GM19324 (cell line): Measurements from ENCODE around the gene MFSD12.
"Not testable (repeated sequence)": the region's sequence is repeated elsewhere in the genome, so short reads cannot be mapped to it uniquely, and the experiment has no call there.

Source experiments
- ATAC-seq: cut with Tn5 transposase; IDR thresholded peaks from one replicate; pipeline ENCODE4 v1.9.1; 2021; ENCODE audit warnings: mild to moderate bottlenecking, moderate library complexity; ENCODE audit not compliant: unreplicated experiment, low FRiP score

Gene MFSD12

DNA sequence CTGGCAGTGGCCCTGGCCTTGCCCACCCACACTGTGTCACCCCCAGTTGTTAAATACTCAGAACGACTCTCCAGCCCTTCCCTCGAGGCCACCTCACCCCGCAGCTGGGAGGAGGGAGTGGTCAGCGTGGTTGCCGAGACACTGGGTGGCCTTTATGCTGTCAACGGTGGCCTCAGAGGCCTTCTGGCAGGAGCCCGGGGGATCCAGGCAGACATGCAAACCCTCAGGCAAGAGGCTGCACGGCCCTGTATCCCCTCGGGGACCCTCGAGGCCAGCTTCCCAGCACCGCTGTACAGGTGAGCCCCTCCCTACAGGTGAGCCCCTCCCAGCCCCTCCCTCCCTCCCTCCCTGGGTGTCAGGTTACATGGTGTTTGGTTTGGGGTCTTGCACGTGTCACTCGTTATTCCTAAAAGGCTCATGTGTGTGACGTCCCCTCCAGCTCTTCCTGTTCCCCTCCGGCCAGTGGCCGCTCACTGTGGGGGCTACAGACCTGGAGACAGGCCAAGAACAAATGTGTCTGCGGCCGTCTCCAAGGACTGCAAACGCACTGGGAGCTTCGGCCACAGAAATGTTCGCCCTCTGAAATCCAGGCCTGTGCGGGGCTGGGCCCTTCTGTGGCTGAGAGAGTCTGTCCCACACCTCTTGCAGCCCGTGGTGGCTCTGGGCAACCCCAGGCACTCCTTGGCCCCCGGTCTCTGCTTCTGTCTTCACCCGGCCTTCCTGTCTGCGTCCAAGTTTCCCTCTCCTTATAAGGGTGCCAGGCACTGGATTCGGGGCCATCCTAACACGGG is 18.2 kb downstream of the MFSD12 start, which contains the start of gene TEKTIP1:
Gene TEKTIP1 (plus strand): TSS at position 210 of the 791 bp plus-strand sequence. CDS start 4 bp downstream, at position 214.
- no peak for ATAC-seq

DNA sequence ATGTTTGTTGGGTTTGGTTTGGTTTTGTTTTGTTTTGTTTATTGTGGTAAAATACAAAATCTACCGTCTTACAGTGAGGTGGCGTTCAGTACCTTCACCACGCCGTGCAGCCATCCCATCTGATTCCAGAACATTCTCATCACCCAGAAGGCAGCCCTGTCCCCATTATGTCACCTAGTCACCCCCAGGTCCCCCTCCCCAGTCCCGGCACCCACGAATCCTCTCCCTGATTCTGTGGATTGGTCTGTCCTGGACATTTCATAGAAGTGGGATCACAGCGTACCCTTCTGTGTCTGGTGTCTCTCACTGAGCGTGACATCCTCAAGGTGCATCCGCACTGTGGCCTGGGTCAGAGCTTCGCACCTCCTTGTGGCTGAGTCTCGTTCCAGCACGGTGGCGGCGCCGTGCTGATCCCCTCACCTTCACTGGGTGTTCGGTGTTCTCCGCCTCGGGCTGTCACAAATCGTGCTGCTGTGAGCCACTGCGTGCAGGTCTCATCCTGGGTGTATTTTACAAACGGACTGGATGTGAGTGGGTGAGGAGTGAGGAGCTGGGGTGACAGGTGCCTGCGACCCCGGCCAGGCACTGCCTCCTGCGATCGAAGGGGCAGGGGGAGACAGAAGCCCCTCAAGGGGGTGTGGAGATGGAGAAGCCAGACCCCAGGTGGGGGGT is 19.0 kb downstream of the MFSD12 start:
- ATAC-seq, result no peak

DNA sequence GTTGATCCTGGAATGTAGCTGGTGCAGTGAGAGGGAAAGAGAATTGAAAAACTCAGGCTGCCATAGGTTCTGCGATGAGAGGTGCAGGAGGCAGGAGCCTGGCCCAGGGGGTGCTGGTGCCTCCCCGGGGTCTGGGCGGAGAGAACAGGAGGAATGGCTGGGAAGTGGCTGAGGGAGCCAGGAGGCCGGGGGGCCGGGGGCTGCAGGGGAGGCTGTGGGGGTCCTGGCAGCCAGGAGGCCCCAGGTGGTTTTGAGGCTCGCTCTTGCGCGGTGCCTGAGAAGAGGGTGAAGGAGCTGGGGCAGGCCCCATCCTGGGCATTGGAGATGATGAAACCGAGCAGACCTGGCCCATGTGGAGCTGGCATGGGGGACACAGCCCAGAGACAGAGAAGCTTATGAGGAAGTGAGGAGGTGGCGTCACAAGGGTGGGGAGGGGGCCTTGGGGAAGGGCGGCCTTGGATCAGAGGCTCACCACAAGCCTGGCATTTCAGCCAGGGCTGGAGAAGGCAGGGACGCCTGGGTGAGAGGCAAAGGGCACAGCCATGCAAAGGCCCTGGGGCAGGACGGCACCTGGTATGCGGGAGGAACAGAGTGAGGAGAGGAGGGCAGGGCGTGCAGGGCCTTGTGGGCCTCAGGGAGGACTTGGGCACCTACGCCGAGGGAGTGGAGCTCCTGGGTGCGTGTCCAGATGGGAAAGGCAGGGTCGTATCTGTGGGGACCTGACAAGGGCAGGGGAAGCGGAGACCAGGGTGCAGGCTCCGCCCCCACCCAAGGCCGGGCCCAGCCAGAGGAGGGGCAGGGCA is 19.7 kb downstream of the MFSD12 start:
- ATAC-seq, result no peak

DNA sequence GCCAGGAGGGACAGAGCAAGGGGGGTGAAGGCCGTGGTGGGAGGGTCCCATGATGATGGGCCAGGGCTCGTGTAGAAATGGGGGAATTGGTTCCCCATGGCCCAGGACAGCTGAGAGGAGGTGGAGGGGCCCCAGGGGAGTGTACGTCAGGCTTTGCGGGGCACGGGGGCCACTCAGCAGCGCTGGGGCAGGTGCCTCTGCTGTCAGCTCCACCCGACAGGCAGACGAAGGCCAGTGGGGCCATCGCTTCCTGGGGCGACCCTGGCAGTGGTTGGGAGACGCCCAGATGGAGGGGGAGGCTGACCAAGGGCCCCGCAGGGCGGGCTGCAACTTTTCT is 20.3 kb downstream of the MFSD12 start:
- no peak for ATAC-seq

DNA sequence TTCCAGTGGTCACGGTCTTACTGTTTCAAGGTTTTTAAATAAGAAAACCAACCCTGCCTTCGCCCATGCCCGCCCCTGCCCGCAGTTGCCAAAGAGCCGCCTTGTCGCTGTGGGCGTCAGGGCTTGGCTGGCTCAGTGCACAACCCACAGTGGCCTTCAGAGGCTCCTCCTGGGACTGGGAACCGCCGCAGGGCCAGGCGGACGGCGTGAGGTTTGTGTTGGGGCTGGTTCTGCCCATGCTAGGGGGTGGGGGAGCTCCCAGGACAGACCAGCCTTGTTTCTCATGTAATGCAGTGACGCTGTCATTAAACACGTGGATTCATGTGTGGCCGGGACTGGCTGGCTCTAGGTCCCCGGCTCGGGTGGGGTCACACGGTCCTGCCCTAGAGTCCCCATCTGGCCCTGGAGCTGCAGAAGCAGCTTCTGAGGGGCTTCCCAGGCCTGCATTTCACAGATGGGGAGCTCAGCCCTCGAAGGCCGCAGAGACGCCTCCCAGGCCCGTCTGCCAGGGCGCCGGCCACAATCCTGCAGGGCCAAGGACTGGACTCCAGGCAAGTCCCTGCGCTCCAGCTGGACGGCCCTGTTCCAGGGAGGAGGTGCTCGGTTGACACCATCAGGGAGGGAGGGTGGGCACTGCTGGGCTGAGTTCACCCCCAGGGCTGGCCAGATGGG is 20.8 kb downstream of the MFSD12 start:
- ATAC-seq, result no peak

DNA sequence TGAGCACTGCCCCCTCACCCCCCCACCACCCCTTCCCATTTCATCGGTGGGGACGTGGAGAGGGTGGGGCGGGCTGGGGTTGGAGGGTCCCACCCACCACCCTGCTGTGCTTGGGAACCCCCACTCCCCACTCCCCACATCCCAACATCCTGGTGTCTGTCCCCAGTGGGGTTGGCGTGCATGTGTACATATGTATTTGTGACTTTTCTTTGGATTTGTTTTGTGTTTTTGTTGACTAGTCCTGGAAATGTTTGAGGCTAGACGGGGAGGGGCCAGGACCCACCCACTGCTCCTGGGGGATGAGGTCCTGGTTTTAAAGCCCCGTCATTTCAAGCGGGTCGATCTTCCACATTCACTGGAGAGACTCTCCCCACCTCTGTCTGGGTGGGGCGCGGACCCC is 21.4 kb downstream of the MFSD12 start:
- ATAC-seq, result no peak

DNA sequence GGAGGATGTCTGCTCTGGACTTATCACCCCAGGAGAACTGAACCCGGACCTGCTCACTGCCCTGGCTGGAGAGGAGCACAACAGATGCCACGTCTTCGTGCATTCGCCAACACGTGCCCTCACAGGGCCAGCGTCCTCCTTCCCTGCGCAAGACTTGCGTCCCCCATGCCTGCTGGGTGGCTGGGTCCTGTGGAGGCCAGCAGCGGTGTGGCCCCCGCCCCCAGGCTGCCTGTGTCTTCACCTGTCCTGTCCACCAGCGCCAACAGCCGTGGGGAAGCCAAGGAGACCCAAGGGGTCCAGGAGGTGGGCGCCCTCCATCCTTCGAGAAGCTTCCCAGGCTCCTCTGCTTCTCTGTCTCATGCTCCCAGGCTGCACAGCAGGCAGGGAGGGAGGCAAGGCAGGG is 21.8 kb downstream of the MFSD12 start:
- ATAC-seq, result no peak

DNA sequence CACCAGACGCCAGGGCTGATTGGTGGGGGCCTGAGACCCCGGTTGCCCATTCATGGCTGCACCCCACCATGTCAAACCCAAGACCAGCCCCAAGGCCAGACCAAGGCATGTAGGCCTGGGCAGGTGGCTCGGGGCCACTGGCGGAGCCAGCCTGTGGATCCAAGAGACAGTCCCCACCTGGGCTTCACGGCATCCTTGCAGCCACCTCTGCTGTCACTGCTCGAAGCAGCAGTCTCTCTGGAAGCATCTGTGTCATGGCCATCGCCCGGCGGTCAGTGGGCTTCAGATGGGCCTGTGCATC is 22.2 kb downstream of the MFSD12 start:
- ATAC-seq, result no peak

DNA sequence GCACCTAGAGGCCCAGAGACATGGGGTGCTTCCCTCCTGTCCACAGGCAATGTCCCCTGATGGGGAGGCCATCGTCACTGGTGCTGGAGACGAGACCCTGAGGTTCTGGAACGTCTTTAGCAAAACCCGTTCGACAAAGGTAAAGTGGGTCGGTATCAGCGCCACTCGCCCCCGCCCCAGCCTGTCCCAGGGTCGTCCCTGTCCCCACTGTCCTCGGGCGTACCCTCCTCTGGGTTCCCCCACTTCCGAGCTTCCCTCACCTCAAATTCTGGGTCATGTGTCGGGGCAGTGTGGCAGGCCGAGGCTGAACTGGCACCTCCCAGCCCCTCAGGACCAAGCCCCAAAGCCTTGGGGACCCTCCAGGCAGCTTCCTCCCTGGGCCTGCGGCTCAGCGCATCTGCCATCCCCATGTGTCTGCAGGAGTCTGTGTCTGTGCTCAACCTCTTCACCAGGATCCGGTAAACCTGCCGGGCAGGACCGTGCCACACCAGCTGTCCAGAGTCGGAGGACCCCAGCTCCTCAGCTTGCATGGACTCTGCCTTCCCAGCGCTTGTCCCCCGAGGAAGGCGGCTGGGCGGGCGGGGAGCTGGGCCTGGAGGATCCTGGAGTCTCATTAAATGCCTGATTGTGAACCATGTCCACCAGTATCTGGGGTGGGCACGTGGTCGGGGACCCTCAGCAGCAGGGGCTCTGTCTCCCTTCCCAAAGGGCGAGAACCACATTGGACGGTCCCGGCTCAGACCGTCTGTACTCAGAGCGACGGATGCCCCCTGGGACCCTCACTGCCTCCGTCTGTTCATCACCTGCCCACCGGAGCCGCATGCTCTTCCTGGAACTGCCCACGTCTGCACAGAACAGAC is 22.8 kb downstream of the MFSD12 start:
- ATAC-seq, result no peak

DNA sequence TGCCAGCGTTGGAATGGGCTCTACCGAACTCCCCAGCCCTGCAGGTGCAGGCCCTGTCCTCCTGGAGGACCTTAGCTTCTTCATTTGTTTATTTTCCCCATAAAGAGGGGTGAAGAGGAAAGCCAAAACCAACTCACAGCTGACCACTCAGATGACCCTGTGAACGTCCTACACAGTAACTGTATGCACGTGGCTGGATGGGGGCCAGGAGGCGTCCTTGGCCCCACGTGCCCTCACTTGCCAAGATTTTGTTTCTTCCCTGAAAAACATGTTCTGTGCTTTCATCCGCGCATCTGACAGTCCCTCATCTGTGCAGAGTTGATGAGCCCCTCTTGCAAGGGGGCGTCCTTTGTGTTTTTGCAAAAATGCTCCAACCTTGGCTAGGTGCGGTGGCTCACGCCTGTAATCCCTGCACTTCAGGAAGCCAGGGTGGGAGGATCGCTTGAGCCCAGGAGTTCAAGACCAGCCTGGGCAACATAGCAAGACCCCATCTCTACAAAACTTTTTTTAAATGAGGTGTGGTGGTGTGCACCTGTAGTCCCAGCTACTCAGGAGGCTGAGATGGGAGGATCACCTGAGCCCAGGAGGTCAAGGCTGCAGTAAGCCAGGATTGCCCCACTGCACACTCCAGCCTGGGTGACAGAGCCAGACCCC is 23.7 kb downstream of the MFSD12 start:
- ATAC-seq, result no peak

DNA sequence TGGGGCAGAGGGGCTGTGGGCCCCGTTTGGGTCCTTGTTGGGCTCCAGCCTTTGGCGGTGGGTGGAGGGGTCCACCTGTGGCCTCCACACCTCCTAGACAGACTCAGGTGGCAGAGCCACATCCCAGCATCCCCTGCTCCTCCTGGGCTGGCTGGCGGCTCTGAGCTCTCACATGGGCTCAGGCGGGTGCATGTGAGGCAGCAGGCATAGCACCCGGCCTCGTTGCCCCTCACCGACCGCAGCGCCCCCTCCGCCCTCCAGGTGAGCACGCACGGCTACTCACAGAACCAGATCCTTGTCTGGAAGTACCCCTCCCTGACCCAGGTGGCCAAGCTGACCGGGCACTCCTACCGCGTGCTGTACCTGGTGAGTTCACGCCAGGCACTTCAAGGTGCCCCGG is 24.4 kb downstream of the MFSD12 start:
- ATAC-seq, result no peak

DNA sequence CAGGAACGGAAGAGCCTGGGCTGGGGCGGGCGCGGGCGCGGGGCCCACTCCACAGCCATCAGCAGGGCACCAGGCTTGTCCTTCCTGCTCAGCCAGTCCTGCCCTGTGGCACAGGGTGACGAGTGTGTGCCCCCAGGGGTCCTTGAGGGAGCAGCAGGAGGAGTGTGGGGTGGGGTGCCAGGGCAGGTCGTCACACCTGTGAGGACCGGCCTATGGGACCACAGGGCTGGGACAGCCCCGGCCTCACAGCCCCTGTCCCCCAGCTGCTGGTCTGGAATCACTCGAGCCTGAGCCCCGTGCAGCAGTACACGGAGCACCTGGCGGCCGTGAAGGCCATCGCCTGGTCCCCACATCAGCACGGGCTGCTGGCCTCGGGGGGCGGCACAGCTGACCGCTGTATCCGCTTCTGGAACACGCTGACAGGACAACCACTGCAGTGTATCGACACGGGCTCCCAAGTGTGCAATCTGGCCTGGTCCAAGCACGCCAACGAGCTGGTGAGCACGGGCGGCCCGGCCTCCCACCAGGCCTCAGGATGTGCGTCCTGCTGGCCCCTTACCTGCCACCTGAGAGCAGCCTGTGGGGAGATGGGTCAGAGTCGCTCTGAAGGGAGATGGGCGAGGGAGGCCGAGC is 25.1 kb downstream of the MFSD12 start:
- ATAC-seq, result no peak

DNA sequence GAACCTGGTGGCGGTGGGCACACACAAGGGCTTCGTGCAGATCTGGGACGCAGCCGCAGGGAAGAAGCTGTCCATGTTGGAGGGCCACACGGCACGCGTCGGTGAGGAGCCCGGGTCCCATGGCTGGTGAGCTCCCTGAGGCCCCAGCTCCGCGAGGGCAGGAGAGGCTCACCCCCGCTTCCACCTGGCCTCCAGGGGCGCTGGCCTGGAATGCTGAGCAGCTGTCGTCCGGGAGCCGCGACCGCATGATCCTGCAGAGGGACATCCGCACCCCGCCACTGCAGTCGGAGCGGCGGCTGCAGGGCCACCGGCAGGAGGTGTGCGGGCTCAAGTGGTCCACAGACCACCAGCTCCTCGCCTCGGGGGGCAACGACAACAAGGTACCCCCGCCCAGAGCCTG is 25.7 kb downstream of the MFSD12 start:
- no peak for ATAC-seq

DNA sequence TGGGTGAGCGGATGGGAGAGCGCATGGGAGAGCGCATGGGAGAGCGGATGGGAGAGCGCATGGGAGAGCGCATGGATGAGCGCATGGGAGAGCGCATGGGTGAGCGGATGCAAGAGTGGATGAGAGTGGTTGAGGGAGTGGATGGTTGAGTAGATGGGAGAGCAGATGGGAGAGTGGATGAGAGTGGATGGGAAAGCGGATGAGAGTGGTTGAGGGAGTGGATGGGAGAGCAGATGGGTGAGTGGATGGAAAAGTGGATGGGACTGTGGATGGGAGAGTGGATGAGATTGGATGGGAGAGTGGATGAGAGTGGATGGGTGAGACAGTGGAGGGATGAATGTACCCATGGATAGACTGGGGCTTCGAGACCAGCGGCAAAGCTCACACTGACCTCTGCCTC is 27.0 kb downstream of the MFSD12 start:
- ATAC-seq, result no peak

DNA sequence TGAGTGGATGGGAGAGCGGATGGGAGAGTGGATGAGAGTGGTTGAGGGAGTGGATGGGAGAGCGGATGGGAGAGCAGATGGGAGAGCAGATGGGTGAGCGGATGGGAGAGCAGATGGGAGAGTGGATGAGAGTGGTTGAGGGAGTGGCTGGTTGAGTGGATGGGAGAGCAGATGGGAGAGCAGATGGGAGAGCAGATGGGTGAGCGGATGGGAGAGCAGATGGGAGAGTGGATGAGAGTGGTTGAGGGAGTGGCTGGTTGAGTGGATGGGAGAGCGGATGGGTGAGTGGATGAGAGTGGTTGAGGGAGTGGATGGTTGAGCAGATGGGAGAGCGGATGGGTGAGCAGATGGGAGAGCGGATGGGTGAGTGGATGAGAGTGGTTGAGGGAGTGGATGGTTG is 28.1 kb downstream of the MFSD12 start:
- ATAC-seq, result not testable (repeated sequence)

DNA sequence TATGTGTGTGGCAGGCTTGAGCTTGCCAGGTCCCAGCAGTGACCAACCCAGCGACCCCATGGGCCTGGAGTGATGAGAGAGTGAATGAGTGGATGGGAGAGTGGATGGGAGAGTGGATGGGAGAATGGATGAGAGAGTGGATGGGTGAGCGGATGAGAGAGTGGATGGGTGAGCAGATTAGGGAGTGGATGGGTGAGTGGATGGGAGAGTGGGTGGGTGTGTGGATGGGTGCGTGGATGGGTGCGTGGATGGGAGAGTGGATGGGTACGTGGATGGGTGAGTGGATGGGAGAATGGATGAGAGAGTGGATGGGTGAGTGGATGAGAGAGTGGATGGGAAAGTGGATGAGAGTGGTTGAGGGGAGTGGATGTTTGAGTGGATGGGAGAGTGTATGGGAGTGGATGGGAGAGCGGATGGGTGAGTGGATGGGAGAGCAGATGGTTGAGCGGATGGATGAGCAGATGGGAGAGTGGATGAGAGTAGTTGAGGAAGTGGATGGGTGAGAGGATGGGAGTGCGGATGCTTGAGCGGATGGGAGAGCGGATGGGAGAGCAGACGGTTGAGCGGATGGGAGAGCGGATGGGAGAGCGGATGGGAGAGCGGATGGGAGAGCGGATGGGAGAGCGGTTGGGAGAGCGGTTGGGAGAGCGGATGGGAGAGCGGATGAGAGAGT is 28.7 kb downstream of the MFSD12 start:
- ATAC-seq, result no peak

DNA sequence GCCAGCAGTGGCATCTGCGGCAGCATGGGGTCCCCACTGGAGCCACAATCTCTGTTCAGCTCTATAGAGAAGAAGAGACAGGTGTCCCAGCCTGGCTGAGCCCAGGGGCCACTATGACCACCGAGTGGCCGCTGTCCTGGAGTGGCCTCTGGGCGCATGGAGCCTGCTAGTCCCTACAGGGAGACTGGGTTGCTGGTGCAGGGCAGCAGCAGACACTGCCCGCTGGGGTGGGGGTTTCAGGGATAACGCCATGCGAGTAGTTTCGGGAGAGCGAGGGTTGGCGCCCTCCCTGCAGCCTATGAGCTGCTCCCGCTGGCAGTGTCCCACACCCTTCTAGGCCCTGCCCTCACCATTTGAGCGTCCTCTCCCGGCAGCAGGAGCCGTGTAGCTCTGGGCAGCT is 29.3 kb downstream of the MFSD12 start:
- no peak for ATAC-seq

DNA sequence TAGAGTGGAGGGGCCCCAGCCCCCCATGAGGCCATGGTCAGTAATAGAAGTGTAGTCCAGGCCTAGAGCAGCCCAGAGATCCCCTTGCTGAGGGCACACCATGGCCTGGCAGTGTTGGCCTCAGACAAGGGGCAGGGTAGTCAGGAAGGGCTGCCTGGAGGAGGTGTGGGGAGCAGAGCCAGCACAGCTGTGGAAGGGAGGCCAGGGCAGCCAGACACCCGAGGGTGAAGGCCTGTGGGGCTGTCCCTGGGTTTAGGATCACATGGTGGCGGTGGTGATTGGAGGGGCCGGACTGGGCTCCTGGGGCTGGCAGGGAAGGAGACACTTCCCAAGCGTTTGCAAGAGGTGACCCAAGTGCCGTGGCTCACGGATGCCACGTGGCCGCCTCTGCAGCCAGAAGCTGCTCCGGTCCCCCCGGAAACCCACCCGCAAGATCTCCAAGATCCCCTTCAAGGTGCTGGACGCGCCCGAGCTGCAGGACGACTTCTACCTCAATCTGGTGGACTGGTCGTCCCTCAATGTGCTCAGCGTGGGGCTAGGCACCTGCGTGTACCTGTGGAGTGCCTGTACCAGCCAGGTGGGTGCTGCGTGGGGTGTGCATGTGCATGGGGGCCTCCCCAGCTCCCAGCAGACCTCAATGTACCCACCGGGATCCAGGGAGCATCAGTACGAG is 30.0 kb downstream of the MFSD12 start:
- ATAC-seq, result no peak
